IMR-90 (cell line): ENCODE measurements around the gene FAIM2. TPM values are rescaled to one million over a fixed set of nuclear protein-coding genes. Genes with fewer than 3 reads are reported as not detected.

Experiments used
- ATAC-seq: fragments of 200-7000 bp; cut with Tn5 transposase; 2 replicates; pipeline ENCODE4 v1.9.1; 2020; ENCODE audit warnings: low read depth, mild to moderate bottlenecking, moderate library complexity
- BruUV-seq: library from RNA; stranded (reverse); fragments of 400-500 nt; replicated peaks from 2 replicates; lab custom pipeline; 2021; lab: Mats Ljungman, UMichigan
- CTCF ChIA-PET: fragments of 300-600 bp; formaldehyde crosslinking; extraction: SDS; loops from one replicate; lab custom pipeline; 2021; ENCODE audit warnings: antibody characterized with exemption; lab: Yijun Ruan, JAX
- POLR2A ChIA-PET: fragments of 300-600 bp; sonication (Branson Sonifier 250); formaldehyde crosslinking; loops from one replicate; lab custom pipeline; 2022; ENCODE audit warnings: antibody characterized with exemption; ENCODE audit not compliant: unreplicated experiment; lab: Charles Lee
- DNase-seq: peaks from one replicate; pipeline ENCODE4 v3.0.0; 2013
- H2AFZ ChIP-seq: replicated peaks from 2 replicates; pipeline ENCODE3; 2013; ENCODE audit warnings: low read length, mild to moderate bottlenecking; ENCODE audit not compliant: poor library complexity
- H2AK5ac ChIP-seq: 2 replicates; pipeline ENCODE4 v1.6.1; 2013; ENCODE audit warnings: low read depth, low read length, inconsistent platforms
- H2AK9ac ChIP-seq: replicated peaks from 2 replicates; pipeline ENCODE3; 2013; ENCODE audit warnings: mild to moderate bottlenecking, low read depth, low read length, moderate library complexity; ENCODE audit not compliant: poor library complexity
- H2BK120ac ChIP-seq: 2 replicates; pipeline ENCODE4 v1.6.1; 2013; ENCODE audit warnings: low read depth, low read length, inconsistent platforms
- H2BK15ac ChIP-seq: 3 replicates; pipeline ENCODE4 v1.6.1; 2013; ENCODE audit warnings: low read depth, low read length, inconsistent platforms
- H2BK20ac ChIP-seq: 2 replicates; pipeline ENCODE4 v1.6.1; 2013; ENCODE audit warnings: low read depth, mild to moderate bottlenecking, inconsistent platforms, low read length, moderate library complexity
- H2BK5ac ChIP-seq: 2 replicates; pipeline ENCODE4 v1.6.1; 2013; ENCODE audit warnings: mild to moderate bottlenecking, low read depth, low read length, inconsistent platforms; ENCODE audit not compliant: poor library complexity, severe bottlenecking
- H3K14ac ChIP-seq: replicated peaks from 2 replicates; pipeline ENCODE4 v1.6.1; 2013; ENCODE audit warnings: low read depth, low read length, inconsistent platforms
- H3K18ac ChIP-seq: 2 replicates; pipeline ENCODE4 v1.6.1; 2013; ENCODE audit warnings: low read depth, low read length, control low read depth
- H3K23ac ChIP-seq: 2 replicates; pipeline ENCODE4 v1.6.1; 2013; ENCODE audit warnings: low read depth, low read length, inconsistent platforms
- H3K27ac ChIP-seq: 2 replicates; pipeline ENCODE4 v1.5.1; 2013; ENCODE audit warnings: mild to moderate bottlenecking, control low read depth, low read length; ENCODE audit not compliant: insufficient read depth
- H3K27me3 ChIP-seq: 2 replicates; pipeline ENCODE4 v1.6.1; 2013; ENCODE audit warnings: low read length; ENCODE audit not compliant: control insufficient read depth, insufficient read depth
- H3K36me3 ChIP-seq: 2 replicates; pipeline ENCODE4 v1.6.1; 2013; ENCODE audit warnings: low read length, mixed read lengths; ENCODE audit not compliant: control insufficient read depth, insufficient read depth
- H3K4ac ChIP-seq: 2 replicates; pipeline ENCODE4 v1.6.1; 2013; ENCODE audit warnings: low read depth, low read length, inconsistent platforms
- H3K4me1 ChIP-seq: 2 replicates; pipeline ENCODE4 v1.6.1; 2013; ENCODE audit warnings: low read length, mixed read lengths; ENCODE audit not compliant: control insufficient read depth, insufficient read depth
- H3K4me2 ChIP-seq: 2 replicates; pipeline ENCODE4 v1.6.1; 2013; ENCODE audit warnings: low read depth, mild to moderate bottlenecking, control low read depth, low read length, moderate library complexity
- H3K4me3 ChIP-seq: 2 replicates; pipeline ENCODE4 v1.5.1; 2013; ENCODE audit warnings: low read depth, mild to moderate bottlenecking, control low read depth, low read length, moderate library complexity; ENCODE audit not compliant: insufficient read depth
- H3K56ac ChIP-seq: 2 replicates; pipeline ENCODE4 v1.6.1; 2013; ENCODE audit warnings: low read length, inconsistent platforms; ENCODE audit not compliant: insufficient read depth; ENCODE audit errors: extremely low read depth
- H3K79me1 ChIP-seq, 2 experiments: 2 replicates each; pipeline ENCODE4 v1.6.1; 2013; ENCODE audit warnings: low read length in 2 of 2, inconsistent platforms in 1 of 2, low read depth in 1 of 2
- H3K9ac ChIP-seq: 2 replicates; pipeline ENCODE4 v1.6.1; 2013; ENCODE audit warnings: low read depth, low read length, control low read depth
- H3K9me1 ChIP-seq: 2 replicates; pipeline ENCODE4 v1.6.1; 2013; ENCODE audit warnings: low read length, inconsistent platforms; ENCODE audit not compliant: insufficient read depth
- H3K9me3 ChIP-seq: 2 replicates; pipeline ENCODE4 v1.6.1; 2013; ENCODE audit warnings: low read length; ENCODE audit not compliant: control insufficient read depth, insufficient read depth
- H4K20me1 ChIP-seq: 2 replicates; pipeline ENCODE4 v1.6.1; 2013; ENCODE audit warnings: low read length, inconsistent platforms; ENCODE audit not compliant: insufficient read depth
- H4K5ac ChIP-seq: 2 replicates; pipeline ENCODE4 v1.6.1; 2013; ENCODE audit warnings: mild to moderate bottlenecking, low read depth, low read length, control low read depth
- H4K8ac ChIP-seq, 2 experiments: 2 replicates each; pipeline ENCODE4 v1.6.1; 2013; ENCODE audit warnings: low read depth in 2 of 2, low read length in 2 of 2, control low read depth in 1 of 2, inconsistent platforms in 1 of 2
- H4K91ac ChIP-seq: 2 replicates; pipeline ENCODE4 v1.6.1; 2013; ENCODE audit warnings: low read depth, low read length, inconsistent platforms; ENCODE audit not compliant: insufficient read depth
- CEBPB ChIP-seq: IDR thresholded peaks from 2 replicates; pipeline ENCODE4 v1.6.1; 2012; ENCODE audit warnings: low read depth, low read length, improper control_type of control experiment
- ELK1 ChIP-seq: fragments of 150-350 bp; IDR thresholded peaks from 2 replicates; pipeline ENCODE4 v1.6.1; 2016; ENCODE audit warnings: low read depth, mild to moderate bottlenecking, low read length, moderate library complexity, borderline replicate concordance
- MAZ ChIP-seq: IDR thresholded peaks from 2 replicates; pipeline ENCODE4 v1.6.1; 2012; ENCODE audit warnings: low read depth, mild to moderate bottlenecking, low read length, improper control_type of control experiment, moderate library complexity, borderline replicate concordance
- RCOR1 ChIP-seq: IDR thresholded peaks from 2 replicates; pipeline ENCODE4 v1.6.1; 2012; ENCODE audit warnings: mild to moderate bottlenecking, low read length, improper control_type of control experiment; ENCODE audit not compliant: insufficient replicate concordance
- RFX5 ChIP-seq: IDR thresholded peaks from 2 replicates; pipeline ENCODE4 v1.8.0; 2012; ENCODE audit warnings: low read depth, mild to moderate bottlenecking, low read length, moderate library complexity
- WGBS, 2 experiments: methylation state at CpG; one replicate each; pipeline versions ENCODE4 v1.1.5 to v1.1.7; 2013; ENCODE audit warnings: missing lambda C conversion rate in 2 of 2; ENCODE audit not compliant: insufficient read length in 1 of 2; ENCODE audit errors: extremely low coverage in 2 of 2; 5-methylcytosine and 5-hydroxymethylcytosine counted together
- dilution Hi-C: fragments of 300-500 bp; cut with HindIII; formaldehyde crosslinking; loops from one replicate; pipeline ENCODE4 v1.14.3; 2018; ENCODE audit warnings: low sequenced_read_pairs; ENCODE audit not compliant: unreplicated experiment
- in situ Hi-C: fragments of 300-500 bp; cut with MboI; formaldehyde crosslinking; loops from 3 replicates; pipeline ENCODE4 v1.14.3; 2019; ENCODE audit warnings: low sequenced_read_pairs, inconsistent platforms, mixed read lengths
- intact Hi-C: fragments of 100-400 bp; cut with micrococcal nuclease; formaldehyde crosslinking; loops from 2 replicates; pipeline ENCODE4 v1.10.0; 2022
- polyA plus RNA-seq, 3 experiments: library from polyadenylated mRNA; depleted of rRNA; stranded (reverse); fragments of >200 nt; gene quantifications; 2 replicates each; pipeline ENCODE4 v1.2.3, GENCODE V29; 2012; ENCODE audit warnings: low replicate concordance in 1 of 3
- total RNA-seq: library from RNA; depleted of rRNA; stranded (reverse); fragments of >200 nt; gene quantifications from 2 replicates; pipeline ENCODE4 v1.2.3, GENCODE V29; 2012

Gene FAIM2
- total and polyA plus RNA-seq, 2 of the 4 experiments (the other 2 are of a cell fraction) = 0.72 to 5.3 TPM

- Histone ChIP-seq H3K18ac (no peak overlapping the region), H3K4me1 (peaks cover 17% of the 10 kb centered on the region; the same call in 1 of the 2 replicates), H2BK120ac (no peak overlapping the region), H3K56ac (no peak overlapping the region), H3K23ac (no peak overlapping the region), H2BK5ac (no peak overlapping the region), H3K27me3 (no peaks in the 10 kb centered on the region; the same call in 1 of the 2 replicates), H2AK9ac (no peak overlapping the region), H2BK20ac (no peak overlapping the region), H2AFZ (no peak overlapping the region), H3K14ac (no peak overlapping the region), H3K36me3 (no peaks in the 10 kb centered on the region), H3K4me2 (no peak overlapping the region), H3K27ac (no peak overlapping the region), H4K5ac (no peak overlapping the region), H3K9me3 (no peaks in the 10 kb centered on the region), H3K4me3 (no peak overlapping the region), H4K91ac (no peak overlapping the region), H4K20me1 (no peaks in the 10 kb centered on the region), H3K79me1 (no peaks in the 10 kb centered on the region), H3K9ac (no peak overlapping the region), H2AK5ac (0 out of 2 replicates have a peak overlapping the region, but pooled peaks have one; percentile 3), H2BK15ac (no peak overlapping the region), H3K4ac (no peak overlapping the region), H4K8ac (no peak overlapping the region), H3K9me1 (peaks cover 11% of the 10 kb centered on the region)
- TF ChIP-seq RFX5 = no peak
- TF ChIP-seq ELK1 = no peak
- no peak for TF ChIP-seq MAZ
- no peak for TF ChIP-seq CEBPB
- TF ChIP-seq RCOR1 = no peak
- DNase-seq (no peak), ATAC-seq (no peak)
- in situ Hi-C loops = no loop called here
- intact Hi-C loops = no loop called here
- CTCF ChIA-PET = no interaction called here
- dilution Hi-C loops = no loop called here
- 100% methylated on average over 1 of the region's 7 CpGs; no CpG with 5 or more reads in 1 of the 2 experiments for WGBS, 2 experiments
- no TSS peak for BruUV-seq
- POLR2A ChIA-PET = no interaction called here
These were observed 2.1 kb upstream of the FAIM2 start for GRCh38 chr12:49905718-49906314.
